GM12892 (cell line): Measurements from ENCODE around the gene ATP11A.

Experiments
- POLR2A ChIP-seq: IDR thresholded peaks from 2 replicates; pipeline ENCODE4 v1.6.1; 2011; ENCODE audit warnings: low read depth, low read length, control low read depth
- POLR2AphosphoS5 ChIP-seq: IDR thresholded peaks from 2 replicates; pipeline ENCODE4 v1.6.1; 2011; ENCODE audit warnings: low read depth, low read length, control low read depth
- TAF1 ChIP-seq: IDR thresholded peaks from 2 replicates; pipeline ENCODE4 v1.6.1; 2011; ENCODE audit warnings: low read depth, mild to moderate bottlenecking, control low read depth, low read length, borderline replicate concordance

- TF ChIP-seq TAF1, result no peak
- no peak for TF ChIP-seq POLR2A
- TF ChIP-seq POLR2AphosphoS5, result no peak
Observed at GRCh38 chr13:112880976-112881540, 191.2 kb downstream of the ATP11A start.
